Measurements from ENCODE around the gene KRT16.
"Not testable (repeated sequence)": the region's sequence is repeated elsewhere in the genome, so short reads cannot be mapped to it uniquely, and the experiment has no call there.

The KRT16 gene

GRCh38 chr17:41615454-41615853 is 2.9 kb upstream of the KRT16 start:
- Histone ChIP-seq H3K9ac (ENCODE audit: low read depth, low read length) (no peak overlapping the region), H3K9me3 (replicated peaks; ENCODE audit: low read length) (no peaks in the 10 kb centered on the region), H3K4me3 (ENCODE audit: low read length) (no peak overlapping the region)

GRCh38 chr17:41614767-41615166 is 2.2 kb upstream of the KRT16 start:
- H3K4me2 ChIP-seq (ENCODE audit: low read length); H3K9ac ChIP-seq (ENCODE audit: low read depth, low read length); H3K4me1 ChIP-seq (ENCODE audit: control insufficient read depth, insufficient read depth, low read length); H3K36me3 ChIP-seq (ENCODE audit: insufficient read depth, low read length); H3K9me3 ChIP-seq (replicated peaks; ENCODE audit: low read length); H3K4me3 ChIP-seq (ENCODE audit: low read length): not testable (repeated sequence)
- H3K27me3 ChIP-seq (ENCODE audit: control insufficient read depth, insufficient read depth, low read length) = peaks cover 24% of the 10 kb centered on the region

More at GRCh38 chr17:41615454-41615853, 2.9 kb upstream of the KRT16 start:
- Histone ChIP-seq H3K36me3 (ENCODE audit: insufficient read depth, low read length) (no peaks in the 10 kb centered on the region), H3K27me3 (ENCODE audit: control insufficient read depth, insufficient read depth, low read length) (peaks cover 18% of the 10 kb centered on the region), H3K4me2 (ENCODE audit: low read length) (no peak overlapping the region), H3K4me1 (ENCODE audit: control insufficient read depth, insufficient read depth, low read length) (peaks cover 5% of the 10 kb centered on the region)

GRCh38 chr17:41614098-41614497 is 1.5 kb upstream of the KRT16 start:
- no peak overlapping the region for H3K4me2 ChIP-seq (ENCODE audit: low read length)
- H3K9ac ChIP-seq (ENCODE audit: low read depth, low read length) = no peak overlapping the region
- H3K27me3 ChIP-seq (ENCODE audit: control insufficient read depth, insufficient read depth, low read length) = peaks cover 29% of the 10 kb centered on the region
- H3K4me1 ChIP-seq (ENCODE audit: control insufficient read depth, insufficient read depth, low read length) = peaks cover 5% of the 10 kb centered on the region
- no peaks in the 10 kb centered on the region for H3K36me3 ChIP-seq (ENCODE audit: insufficient read depth, low read length)
- no peaks in the 10 kb centered on the region for H3K9me3 ChIP-seq (replicated peaks; ENCODE audit: low read length)
- no peak overlapping the region for H3K4me3 ChIP-seq (ENCODE audit: low read length)

DNA sequence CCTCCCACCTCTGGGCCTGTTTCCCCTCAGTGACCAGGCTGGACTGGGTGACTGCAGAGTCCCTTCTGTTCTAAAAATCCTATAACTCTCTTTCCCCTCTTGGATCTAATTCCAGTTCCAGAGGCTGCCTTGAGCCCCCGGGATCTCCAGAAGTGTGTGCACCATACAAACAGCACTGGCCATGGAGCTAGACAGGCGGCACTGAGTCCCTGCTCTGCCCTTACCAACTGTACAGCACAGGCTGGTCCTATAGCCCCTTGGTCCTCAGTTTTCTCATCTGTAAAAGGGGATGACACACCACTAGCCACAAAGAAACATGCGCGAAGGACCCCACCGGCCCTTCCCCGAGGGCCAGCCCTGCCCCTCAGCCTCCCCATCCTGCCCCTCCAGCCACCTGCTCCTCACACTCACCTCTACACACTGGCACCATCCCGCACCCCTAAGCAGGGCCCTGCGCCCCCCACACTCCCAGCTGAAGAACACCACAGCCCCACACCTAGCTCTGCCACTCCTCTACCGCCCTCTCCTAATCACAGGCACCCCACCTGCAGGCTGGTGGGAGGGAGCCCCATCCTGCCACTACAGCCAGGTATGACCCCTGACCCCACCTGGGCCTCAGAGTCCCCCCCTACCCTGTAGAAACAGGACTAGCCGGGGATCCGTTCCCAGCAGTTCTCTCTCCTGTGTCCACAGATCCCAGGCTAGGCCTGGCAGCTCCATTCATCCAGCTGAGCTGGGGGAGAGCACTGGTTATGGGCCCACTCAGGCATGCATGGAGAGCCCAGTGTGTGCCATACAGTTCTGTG is 913 bp upstream of the KRT16 start:
- H3K36me3 ChIP-seq (ENCODE audit: insufficient read depth, low read length) = no peaks in the 10 kb centered on the region
- no peak overlapping the region for H3K4me3 ChIP-seq (ENCODE audit: low read length)
- no peak overlapping the region for H3K4me2 ChIP-seq (ENCODE audit: low read length)
- peaks cover 5% of the 10 kb centered on the region for H3K4me1 ChIP-seq (ENCODE audit: control insufficient read depth, insufficient read depth, low read length)
- H3K27me3 ChIP-seq (ENCODE audit: control insufficient read depth, insufficient read depth, low read length) = peaks cover 26% of the 10 kb centered on the region
- H3K9ac ChIP-seq (ENCODE audit: low read depth, low read length) = no peak overlapping the region
- no peaks in the 10 kb centered on the region for H3K9me3 ChIP-seq (replicated peaks; ENCODE audit: low read length)

DNA sequence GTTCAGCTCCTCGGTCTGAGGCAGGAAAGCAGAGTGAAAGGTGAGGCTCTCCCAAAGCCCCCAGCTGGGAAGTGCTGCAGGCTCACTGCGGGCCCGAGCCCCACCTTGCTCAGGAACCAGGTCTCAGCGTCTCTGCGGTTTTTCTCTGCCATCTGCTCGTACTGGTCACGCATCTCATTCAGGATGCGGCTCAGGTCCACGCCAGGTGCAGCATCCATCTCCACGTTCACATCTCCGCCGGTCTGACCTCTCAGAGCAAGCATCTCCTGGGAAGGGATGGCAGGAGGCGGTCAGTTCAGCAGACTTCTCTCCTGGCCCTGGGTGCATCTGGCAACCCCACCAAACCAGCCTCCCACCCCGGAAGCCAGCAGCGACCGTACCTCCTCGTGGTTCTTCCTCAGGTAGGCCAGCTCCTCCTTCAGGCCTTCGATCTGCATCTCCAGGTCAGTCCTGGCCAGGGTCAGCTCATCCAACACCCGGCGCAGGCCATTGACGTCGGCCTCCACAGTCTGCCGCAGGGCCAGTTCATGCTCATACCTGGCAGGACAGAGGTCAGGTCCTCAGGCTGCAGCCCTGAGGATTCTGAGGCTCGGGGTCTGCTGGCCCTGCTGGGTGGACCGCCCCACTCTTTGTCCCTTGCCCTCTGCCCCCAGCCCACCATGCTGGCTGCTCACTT is 1.5 kb downstream of the KRT16 start:
- Histone ChIP-seq H3K4me2 (ENCODE audit: low read length) (no peak overlapping the region), H3K9ac (ENCODE audit: low read depth, low read length) (no peak overlapping the region), H3K4me1 (ENCODE audit: control insufficient read depth, insufficient read depth, low read length) (peaks cover 5% of the 10 kb centered on the region), H3K27me3 (ENCODE audit: control insufficient read depth, insufficient read depth, low read length) (peaks cover 17% of the 10 kb centered on the region), H3K36me3 (ENCODE audit: insufficient read depth, low read length) (no peaks in the 10 kb centered on the region), H3K9me3 (replicated peaks; ENCODE audit: low read length) (no peaks in the 10 kb centered on the region), H3K4me3 (ENCODE audit: low read length) (no peak overlapping the region)

DNA sequence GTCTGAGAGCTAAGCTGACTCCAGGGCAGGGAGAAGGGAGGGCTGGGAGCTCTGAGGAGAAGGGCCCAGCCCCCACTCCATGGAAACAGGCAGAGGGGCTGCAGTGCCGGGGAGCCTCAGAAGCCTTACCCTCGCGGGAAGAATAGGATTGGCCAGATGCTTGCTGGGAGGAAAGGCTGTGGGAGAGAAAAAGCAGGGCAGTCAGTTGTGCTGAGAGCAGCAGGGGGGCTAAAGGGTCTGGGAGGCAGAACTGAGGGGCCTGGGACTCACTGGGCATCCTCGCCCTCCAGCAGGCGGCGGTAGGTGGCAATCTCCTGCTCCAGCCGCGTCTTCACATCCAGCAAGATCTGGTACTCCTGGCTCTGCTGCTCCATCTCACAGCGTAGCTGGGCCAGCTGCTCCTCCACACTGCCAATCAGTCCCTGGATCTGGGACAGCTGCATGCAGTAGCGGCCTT is 2.5 kb downstream of the KRT16 start:
- not testable (repeated sequence) for H3K36me3 ChIP-seq (ENCODE audit: insufficient read depth, low read length); H3K9me3 ChIP-seq (replicated peaks; ENCODE audit: low read length); H3K4me2 ChIP-seq (ENCODE audit: low read length); H3K4me3 ChIP-seq (ENCODE audit: low read length); H3K4me1 ChIP-seq (ENCODE audit: control insufficient read depth, insufficient read depth, low read length); H3K9ac ChIP-seq (ENCODE audit: low read depth, low read length)
- H3K27me3 ChIP-seq (ENCODE audit: control insufficient read depth, insufficient read depth, low read length) = peaks cover 17% of the 10 kb centered on the region

- not testable (repeated sequence) for H3K4me3 ChIP-seq (ENCODE audit: low read length); H3K4me1 ChIP-seq (ENCODE audit: control insufficient read depth, insufficient read depth, low read length)
Measured at GRCh38 chr17:41606930-41607329, 5.6 kb downstream of the KRT16 start.

GRCh38 chr17:41602524-41602923 is 10.0 kb downstream of the KRT16 start:
- Histone ChIP-seq H3K4me1 (ENCODE audit: control insufficient read depth, insufficient read depth, low read length) (no peaks in the 10 kb centered on the region), H3K9ac (ENCODE audit: low read depth, low read length) (no peak overlapping the region), H3K9me3 (replicated peaks; ENCODE audit: low read length) (no peaks in the 10 kb centered on the region), H3K27me3 (ENCODE audit: control insufficient read depth, insufficient read depth, low read length) (peaks cover 35% of the 10 kb centered on the region), H3K4me3 (ENCODE audit: low read length) (no peak overlapping the region), H3K36me3 (ENCODE audit: insufficient read depth, low read length) (no peaks in the 10 kb centered on the region), H3K4me2 (ENCODE audit: low read length) (no peak overlapping the region)

More at GRCh38 chr17:41606930-41607329, 5.6 kb downstream of the KRT16 start:
- H3K27me3 ChIP-seq (ENCODE audit: control insufficient read depth, insufficient read depth, low read length) = peaks cover 30% of the 10 kb centered on the region
- not testable (repeated sequence) for H3K9ac ChIP-seq (ENCODE audit: low read depth, low read length); H3K9me3 ChIP-seq (replicated peaks; ENCODE audit: low read length); H3K4me2 ChIP-seq (ENCODE audit: low read length); H3K36me3 ChIP-seq (ENCODE audit: insufficient read depth, low read length)

GRCh38 chr17:41600318-41600717 is 12.2 kb downstream of the KRT16 start:
- Histone ChIP-seq H3K4me1 (ENCODE audit: control insufficient read depth, insufficient read depth, low read length) (no peaks in the 10 kb centered on the region), H3K36me3 (ENCODE audit: insufficient read depth, low read length) (no peaks in the 10 kb centered on the region), H3K27me3 (ENCODE audit: control insufficient read depth, insufficient read depth, low read length) (peaks cover 47% of the 10 kb centered on the region), H3K4me3 (ENCODE audit: low read length) (no peak overlapping the region), H3K9ac (ENCODE audit: low read depth, low read length) (no peak overlapping the region), H3K4me2 (ENCODE audit: low read length) (no peak overlapping the region), H3K9me3 (replicated peaks; ENCODE audit: low read length) (no peaks in the 10 kb centered on the region)

GRCh38 chr17:41599680-41600079 is 12.9 kb downstream of the KRT16 start:
- Histone ChIP-seq H3K4me2 (ENCODE audit: low read length) (no peak overlapping the region), H3K4me3 (ENCODE audit: low read length) (no peak overlapping the region), H3K9me3 (replicated peaks; ENCODE audit: low read length) (no peaks in the 10 kb centered on the region), H3K36me3 (ENCODE audit: insufficient read depth, low read length) (no peaks in the 10 kb centered on the region), H3K4me1 (ENCODE audit: control insufficient read depth, insufficient read depth, low read length) (no peaks in the 10 kb centered on the region), H3K9ac (ENCODE audit: low read depth, low read length) (no peak overlapping the region), H3K27me3 (ENCODE audit: control insufficient read depth, insufficient read depth, low read length) (peaks cover 53% of the 10 kb centered on the region)

- H3K9me3 ChIP-seq (replicated peaks; ENCODE audit: low read length) = no peaks in the 10 kb centered on the region
- no peaks in the 10 kb centered on the region for H3K4me1 ChIP-seq (ENCODE audit: control insufficient read depth, insufficient read depth, low read length)
- H3K9ac ChIP-seq (ENCODE audit: low read depth, low read length) = no peak overlapping the region
- H3K4me3 ChIP-seq (ENCODE audit: low read length) = no peak overlapping the region
- H3K4me2 ChIP-seq (ENCODE audit: low read length) = no peak overlapping the region
- H3K27me3 ChIP-seq (ENCODE audit: control insufficient read depth, insufficient read depth, low read length) = peaks cover 59% of the 10 kb centered on the region
- no peaks in the 10 kb centered on the region for H3K36me3 ChIP-seq (ENCODE audit: insufficient read depth, low read length)
Measured at GRCh38 chr17:41595585-41595984, 17.0 kb downstream of the KRT16 start.

Measured in skeletal muscle satellite cell (primary cell).